Measurements from ENCODE around the gene KDM2B. TPM values are rescaled to one million over a fixed set of nuclear protein-coding genes. Genes with fewer than 3 reads are reported as not detected.

Gene KDM2B
- polyA plus RNA-seq, 1 donor, result 86.4 TPM

GRCh38 chr12:121464331-121464730 is 116.5 kb downstream of the KDM2B start:
- DNase-seq, result no peak

DNA sequence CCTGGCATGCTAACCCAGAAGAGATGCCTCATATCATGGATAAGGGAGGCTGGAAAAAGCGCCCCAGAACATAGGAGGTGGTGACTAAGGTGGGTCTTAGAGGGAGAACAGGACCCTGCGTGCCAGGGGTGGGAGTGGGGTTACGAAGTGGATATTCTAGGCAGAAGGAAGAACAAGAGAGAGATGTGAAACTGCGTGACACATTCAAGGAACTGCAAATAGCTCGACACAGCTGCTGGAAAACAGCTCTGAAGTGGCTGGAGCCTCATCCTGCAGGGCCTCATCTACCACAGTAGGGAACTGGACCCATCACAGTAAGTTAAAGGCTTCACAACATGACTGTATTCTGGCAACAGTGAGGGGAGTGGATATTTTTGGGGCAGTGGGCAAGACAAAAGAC is 119.8 kb downstream of the KDM2B start:
- no peak for DNase-seq

DNA sequence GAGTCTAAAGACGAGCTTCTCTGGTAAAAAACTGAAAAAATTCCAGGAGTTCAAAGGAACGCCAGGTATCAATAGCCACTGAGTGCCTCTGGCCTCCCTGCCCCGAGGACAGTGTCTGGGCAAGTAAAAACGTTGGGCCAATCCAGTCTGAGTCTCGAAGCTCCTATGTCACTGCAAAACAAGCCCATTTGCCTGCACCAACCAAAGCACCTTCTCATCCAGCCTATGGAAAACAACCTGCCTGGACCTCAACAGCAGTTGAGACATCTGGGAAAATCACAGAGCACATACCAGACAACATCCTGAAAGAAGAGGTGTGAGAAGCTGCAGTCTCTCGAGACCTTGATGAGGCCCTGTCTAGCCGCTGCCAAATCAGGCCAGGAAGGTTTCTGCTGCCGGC is 124.3 kb downstream of the KDM2B start:
- DNase-seq, result no peak

- no peak for DNase-seq
Observed at GRCh38 chr12:121455766-121456420, 124.9 kb downstream of the KDM2B start.

- DNase-seq, result no peak
Observed at GRCh38 chr12:121454921-121455320, 125.9 kb downstream of the KDM2B start.

DNA sequence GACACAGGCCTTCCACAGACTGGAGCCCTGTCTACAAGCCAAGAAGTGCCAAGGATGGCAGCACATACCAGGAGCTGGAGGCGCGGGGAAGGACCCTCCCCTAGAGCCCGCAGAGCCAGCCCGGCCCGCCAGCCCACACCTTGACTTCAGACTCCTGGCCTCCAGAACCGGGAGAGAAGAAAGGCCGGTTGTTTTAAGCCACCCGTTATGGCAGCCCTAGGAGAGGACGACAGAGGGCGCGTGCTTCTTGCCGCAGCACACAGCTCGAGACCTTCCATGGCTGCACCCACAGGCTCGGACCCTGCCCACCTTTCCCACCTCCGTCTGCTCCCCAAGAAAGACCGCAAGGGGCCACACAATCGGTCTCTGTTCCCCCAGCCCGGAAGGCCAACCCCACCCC is 127.2 kb downstream of the KDM2B start:
- no peak for DNase-seq

- DNase-seq, result no peak
Observed at GRCh38 chr12:121452985-121453360, 127.8 kb downstream of the KDM2B start.

DNA sequence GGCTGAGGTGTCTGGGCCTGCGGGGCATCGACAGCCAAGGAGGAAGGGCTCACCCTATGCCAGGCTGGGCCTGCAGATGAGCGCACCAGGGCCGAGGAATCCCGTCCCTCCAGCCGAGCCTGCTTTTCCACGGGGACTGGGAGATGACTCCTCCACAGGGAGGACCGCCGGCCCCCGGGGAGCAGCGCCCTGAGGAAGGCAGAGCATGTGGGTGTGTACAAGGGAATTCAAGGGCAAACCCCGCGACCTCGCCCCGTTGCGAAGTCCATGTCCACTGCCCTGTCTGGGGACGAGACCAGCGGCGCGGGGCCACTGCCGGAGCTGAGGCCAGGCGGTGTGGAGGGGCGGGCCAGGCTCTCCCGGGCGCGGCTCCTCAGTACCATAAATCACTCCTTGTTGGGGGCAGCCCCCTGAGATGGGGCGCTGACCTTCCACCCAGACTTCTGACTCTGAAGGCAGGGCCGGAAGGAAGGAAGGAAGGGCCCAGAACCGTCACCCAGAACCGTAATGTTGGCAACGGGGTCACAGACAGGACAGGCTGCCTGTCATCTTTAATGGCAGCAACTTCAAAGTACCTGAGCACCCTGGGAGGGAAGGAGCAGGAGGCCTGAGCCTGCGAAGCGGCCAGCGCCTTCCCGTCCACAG is 128.4 kb downstream of the KDM2B start:
- DNase-seq, result no peak

- DNase-seq, result no peak
Observed at GRCh38 chr12:121451961-121452339, 128.9 kb downstream of the KDM2B start.

DNA sequence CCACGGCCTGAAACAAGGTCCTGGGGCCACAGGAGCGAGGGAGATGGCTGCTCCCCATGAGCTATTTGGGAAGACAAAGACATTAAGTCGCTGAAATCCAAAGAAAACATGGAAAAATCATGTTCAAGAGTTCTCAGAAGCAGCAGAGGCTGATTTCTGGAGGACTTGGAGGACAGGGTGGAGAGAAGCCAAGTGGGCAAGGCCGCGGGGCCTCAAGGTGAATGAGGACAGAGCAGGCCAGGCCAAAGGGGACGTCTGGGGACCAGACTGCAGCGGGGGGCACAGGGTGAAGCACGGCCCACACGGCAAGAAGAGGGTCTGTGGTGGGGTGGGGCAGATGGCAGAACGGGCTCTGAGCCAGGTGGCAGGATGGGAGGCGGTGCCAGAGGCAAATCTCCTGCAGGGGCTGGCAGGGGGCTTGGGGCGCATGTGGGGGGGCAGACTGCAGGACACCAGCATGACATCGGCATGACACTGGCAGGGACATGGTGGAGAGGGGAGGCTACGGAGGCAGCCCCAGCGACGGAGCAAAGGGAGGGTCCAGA is 132.0 kb downstream of the KDM2B start:
- DNase-seq, result no peak

- DNase-seq, result no peak
Observed at GRCh38 chr12:121446750-121447149, 134.1 kb downstream of the KDM2B start.

DNA sequence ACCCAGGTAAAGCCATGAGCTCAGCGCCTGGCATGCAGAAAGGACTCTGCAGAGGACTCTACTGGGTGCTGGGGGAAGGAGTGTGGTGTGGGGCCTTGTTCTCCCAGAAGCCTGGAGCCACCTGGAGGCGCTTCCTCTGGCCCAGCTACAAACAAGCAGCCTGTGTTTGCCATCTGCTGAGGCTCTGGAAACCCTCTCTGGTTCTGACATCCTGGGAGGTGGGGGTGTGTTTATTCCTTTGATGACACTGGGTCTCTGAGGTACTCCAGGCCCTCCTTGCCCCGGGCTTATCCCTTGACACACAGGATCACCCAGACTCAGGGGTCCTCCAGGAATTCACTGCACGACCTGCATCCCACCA is 136.0 kb downstream of the KDM2B start:
- DNase-seq, result no peak

- no peak for DNase-seq
Observed at GRCh38 chr12:121443911-121444841, 136.6 kb downstream of the KDM2B start.

GRCh38 chr12:121443193-121443870 is 137.5 kb downstream of the KDM2B start:
- peak; percentile 68 for DNase-seq

DNA sequence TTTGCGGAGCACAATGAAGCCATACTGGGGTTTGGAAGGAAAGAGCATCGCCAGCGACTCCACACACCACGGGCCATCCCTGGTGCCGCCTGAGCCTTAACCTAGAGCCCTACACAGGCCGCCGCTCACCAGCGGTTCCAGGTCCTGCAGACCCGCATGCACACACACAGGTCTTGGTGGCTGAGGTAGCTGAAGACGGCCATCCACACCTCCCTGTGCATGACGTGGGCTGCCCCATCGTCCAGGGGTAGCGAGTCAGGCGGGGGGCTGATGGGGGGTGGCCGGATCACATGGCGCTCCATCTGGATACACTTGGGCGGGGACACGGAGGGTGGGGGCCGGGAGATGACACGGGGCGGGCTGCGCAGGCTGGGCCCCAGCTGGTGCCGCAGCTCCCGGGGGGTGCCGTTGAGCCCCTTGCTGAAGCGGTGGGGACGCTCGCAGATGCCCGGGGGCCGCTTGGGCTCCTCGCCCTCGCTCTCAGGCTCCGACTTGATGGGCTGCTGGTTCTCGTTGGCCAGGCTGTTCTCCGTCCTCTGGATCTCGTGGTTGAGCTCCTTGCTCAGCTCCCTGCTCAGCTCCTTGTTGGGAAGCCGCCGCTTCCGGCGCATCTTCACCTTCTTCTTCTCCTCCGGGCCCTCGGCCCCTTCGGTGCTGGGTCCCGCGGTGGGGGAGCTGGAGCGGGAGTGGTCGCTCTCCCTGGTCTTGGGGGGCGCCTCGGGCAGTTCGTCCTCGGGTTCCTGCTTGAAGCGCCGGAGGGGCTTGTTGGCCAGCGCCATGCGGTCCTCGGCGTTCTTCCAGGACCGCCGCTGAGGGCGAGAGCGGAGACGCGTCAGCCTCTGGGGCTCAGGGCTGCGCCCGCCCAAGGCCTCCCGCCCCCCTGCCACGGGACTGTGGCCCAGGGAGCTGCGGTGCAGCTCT is 138.5 kb downstream of the KDM2B start:
- DNase-seq, result no peak

- no peak for DNase-seq
Observed at GRCh38 chr12:121441555-121441954, 139.3 kb downstream of the KDM2B start.

- no peak for DNase-seq
Observed at GRCh38 chr12:121440768-121441167, 140.1 kb downstream of the KDM2B start.

DNA sequence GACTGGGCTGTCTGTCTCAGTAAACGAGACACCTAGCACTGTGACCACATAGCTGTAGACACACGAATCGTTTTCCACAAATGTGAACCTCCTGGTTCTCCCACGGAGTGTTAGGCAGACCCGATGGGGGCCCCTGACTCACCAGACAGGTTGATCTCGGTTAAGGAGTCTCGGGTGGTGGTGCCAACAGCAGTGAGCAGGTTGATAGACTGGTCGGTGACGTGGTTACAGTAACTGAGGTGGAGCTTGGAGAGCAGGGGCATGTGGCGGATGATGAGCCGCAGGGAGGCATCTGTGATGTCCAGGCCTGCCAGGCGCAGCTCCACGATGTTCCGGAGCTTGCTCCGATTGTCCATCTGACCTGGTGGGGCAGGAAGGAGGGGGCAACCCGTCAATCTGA is 141.1 kb downstream of the KDM2B start:
- no peak for DNase-seq

DNA sequence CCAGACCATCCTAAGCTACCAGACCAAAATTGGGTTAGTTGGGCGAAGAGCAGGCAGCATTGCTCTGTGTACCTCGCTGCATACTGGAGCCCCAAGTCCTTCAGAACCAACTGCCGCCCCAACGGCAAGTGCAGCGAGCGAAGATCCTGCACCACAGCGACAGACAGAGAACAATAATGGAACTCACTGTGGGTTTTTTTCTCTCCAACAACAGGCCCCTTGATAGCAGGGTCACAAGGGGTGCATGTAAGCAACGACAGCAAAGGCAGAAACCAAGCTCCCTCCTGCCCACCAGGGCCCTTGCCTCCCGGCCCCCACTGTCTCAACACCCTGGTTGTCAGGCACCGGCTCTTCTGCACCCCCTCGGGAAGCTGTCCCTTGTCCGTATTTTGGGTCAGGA is 141.9 kb downstream of the KDM2B start:
- DNase-seq, result no peak

- DNase-seq, result no peak
Observed at GRCh38 chr12:121436706-121437105, 144.1 kb downstream of the KDM2B start.
